HL-60 (cell line): ENCODE measurements around the gene CELSR2.

ENCODE experiments used
- POLR2AphosphoS5 ChIP-seq: IDR thresholded peaks from 2 replicates; pipeline ENCODE4 v1.6.1; 2012; ENCODE audit warnings: low read depth
- TF ChIP-seq, protein P1 (sequence below): IDR thresholded peaks from one replicate; pipeline ENCODE4 v1.5.1; 2011; ENCODE audit warnings: low read length, control low read depth, inconsistent platforms; ENCODE audit not compliant: insufficient read depth

DNA sequence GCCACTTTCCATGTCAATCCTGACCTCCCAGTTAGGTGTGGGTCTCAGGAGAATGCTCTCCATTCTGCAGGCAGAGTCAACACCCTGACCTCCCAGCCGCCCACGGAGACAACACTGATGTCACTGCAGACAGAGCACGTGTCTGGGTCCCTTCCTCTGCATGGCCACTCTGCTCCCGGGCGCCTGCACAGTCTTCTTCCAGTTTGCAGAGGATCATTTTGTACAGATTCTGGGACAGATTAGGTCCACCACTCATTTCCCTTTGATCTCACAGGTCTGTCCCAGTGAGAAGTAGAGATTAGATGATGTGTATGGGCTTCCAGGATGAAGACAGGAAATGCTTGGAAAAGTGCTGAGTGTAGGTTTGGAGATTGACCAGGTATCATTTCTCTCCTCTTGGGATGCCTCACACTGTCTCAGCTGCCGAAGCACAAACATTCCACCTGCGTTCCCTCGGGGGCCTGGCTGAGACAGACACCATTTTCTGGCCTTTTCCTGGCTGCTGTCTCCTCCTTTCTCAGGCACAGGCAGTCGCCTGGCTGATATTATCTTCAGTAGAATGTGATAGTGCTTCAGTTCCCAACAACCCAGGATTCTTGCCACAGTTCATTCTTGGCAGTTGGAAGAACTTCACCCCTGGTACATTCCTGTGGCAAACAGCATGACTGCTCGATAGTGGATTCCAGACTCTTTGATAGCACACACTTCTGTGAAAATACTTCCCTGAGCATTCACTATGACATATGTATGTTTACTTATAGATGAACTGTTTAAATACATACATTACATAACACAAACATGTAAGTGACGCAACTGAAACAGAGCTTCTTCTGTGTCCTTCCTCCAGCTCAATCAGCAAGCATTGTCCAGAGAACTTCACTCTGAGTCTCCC lies 49.6 kb downstream of the CELSR2 start:
- TF ChIP-seq, protein P1, sequence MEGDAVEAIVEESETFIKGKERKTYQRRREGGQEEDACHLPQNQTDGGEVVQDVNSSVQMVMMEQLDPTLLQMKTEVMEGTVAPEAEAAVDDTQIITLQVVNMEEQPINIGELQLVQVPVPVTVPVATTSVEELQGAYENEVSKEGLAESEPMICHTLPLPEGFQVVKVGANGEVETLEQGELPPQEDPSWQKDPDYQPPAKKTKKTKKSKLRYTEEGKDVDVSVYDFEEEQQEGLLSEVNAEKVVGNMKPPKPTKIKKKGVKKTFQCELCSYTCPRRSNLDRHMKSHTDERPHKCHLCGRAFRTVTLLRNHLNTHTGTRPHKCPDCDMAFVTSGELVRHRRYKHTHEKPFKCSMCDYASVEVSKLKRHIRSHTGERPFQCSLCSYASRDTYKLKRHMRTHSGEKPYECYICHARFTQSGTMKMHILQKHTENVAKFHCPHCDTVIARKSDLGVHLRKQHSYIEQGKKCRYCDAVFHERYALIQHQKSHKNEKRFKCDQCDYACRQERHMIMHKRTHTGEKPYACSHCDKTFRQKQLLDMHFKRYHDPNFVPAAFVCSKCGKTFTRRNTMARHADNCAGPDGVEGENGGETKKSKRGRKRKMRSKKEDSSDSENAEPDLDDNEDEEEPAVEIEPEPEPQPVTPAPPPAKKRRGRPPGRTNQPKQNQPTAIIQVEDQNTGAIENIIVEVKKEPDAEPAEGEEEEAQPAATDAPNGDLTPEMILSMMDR: no peak
- no peak for TF ChIP-seq POLR2AphosphoS5
